ENCODE measurements around the gene GALNT10.

The GALNT10 gene

GRCh38 chr5:154412925-154413324 lies 222.4 kb downstream of the GALNT10 start:
- DNase-seq = peak in 1 of 10 donors; percentile 76
- intact Hi-C loops (cut with DNase I) = no loop called here

- no peak for DNase-seq
- intact Hi-C loops (cut with DNase I) = no loop called here
These were observed 224.6 kb downstream of the GALNT10 start for GRCh38 chr5:154415114-154415513.

- intact Hi-C loops (cut with DNase I) = no loop called here
- DNase-seq = peak in 1 of 10 donors; percentile 66
These were observed 227.8 kb downstream of the GALNT10 start for GRCh38 chr5:154418344-154418820.

- peak in 1 of 10 donors; percentile 36 for DNase-seq
- intact Hi-C loops (cut with DNase I) = no loop called here
These were observed 228.7 kb downstream of the GALNT10 start for GRCh38 chr5:154419236-154419635.

- DNase-seq = peak in 1 of 10 donors; percentile 29
- intact Hi-C loops (cut with DNase I) = no loop called here
These were observed 231.3 kb downstream of the GALNT10 start for GRCh38 chr5:154421868-154422267.

GRCh38 chr5:154422298-154422697 lies 231.8 kb downstream of the GALNT10 start:
- no peak for DNase-seq
- intact Hi-C loops (cut with DNase I) = no loop called here

GRCh38 chr5:154428208-154428607 lies 237.7 kb downstream of the GALNT10 start:
- intact Hi-C loops (cut with DNase I) = no loop called here

GRCh38 chr5:154429341-154429740 lies 238.8 kb downstream of the GALNT10 start:
- no peak for DNase-seq
- intact Hi-C loops (cut with DNase I) = no loop called here

More at GRCh38 chr5:154428208-154428607, 237.7 kb downstream of the GALNT10 start:
- DNase-seq = no peak

GRCh38 chr5:154430466-154430865 lies 239.9 kb downstream of the GALNT10 start:
- intact Hi-C loops (cut with DNase I) = no loop called here
- DNase-seq = no peak

- DNase-seq = no peak
- intact Hi-C loops (cut with DNase I) = no loop called here
These were observed 240.6 kb downstream of the GALNT10 start for GRCh38 chr5:154430961-154431630.

- no peak for DNase-seq
- intact Hi-C loops (cut with DNase I) = no loop called here
These were observed 244.7 kb downstream of the GALNT10 start for GRCh38 chr5:154435226-154435625.

- intact Hi-C loops (cut with DNase I) = no loop called here
- DNase-seq = no peak
These were observed 246.9 kb downstream of the GALNT10 start for GRCh38 chr5:154437281-154437965.

- intact Hi-C loops (cut with DNase I) = no loop called here
- no peak for DNase-seq
These were observed 250.0 kb downstream of the GALNT10 start for GRCh38 chr5:154440540-154440939.

GRCh38 chr5:154442801-154443200 lies 252.3 kb downstream of the GALNT10 start:
- no peak for DNase-seq
- intact Hi-C loops (cut with DNase I) = no loop called here

- intact Hi-C loops (cut with DNase I) = no loop called here
- DNase-seq = peak in 3 of 10 donors; percentile 14 to 85 (median 82)
These were observed 254.3 kb downstream of the GALNT10 start for GRCh38 chr5:154444556-154445421.

- DNase-seq = peak; percentile 88 to 99 (median 94)
- intact Hi-C loops (cut with DNase I) = no loop called here
These were observed 255.1 kb downstream of the GALNT10 start, which contains the start of gene SAP30L for GRCh38 chr5:154445422-154446194. Gene SAP30L, plus strand, starts transcription at chr5:154445997. Its CDS starts 608 bp downstream, at chr5:154446605.

- intact Hi-C loops (cut with DNase I) = no loop called here
- peak; percentile 30 to 93 (median 56) for DNase-seq
These were observed 255.9 kb downstream of the GALNT10 start for GRCh38 chr5:154446195-154447088.

GRCh38 chr5:154447089-154447725 lies 256.7 kb downstream of the GALNT10 start:
- no peak for DNase-seq
- intact Hi-C loops (cut with DNase I) = no loop called here

GRCh38 chr5:154449786-154450185 lies 259.3 kb downstream of the GALNT10 start:
- intact Hi-C loops (cut with DNase I) = no loop called here

More at GRCh38 chr5:154449786-154450185, 259.3 kb downstream of the GALNT10 start:
- DNase-seq = no peak

Data from posterior cingulate gyrus (tissue), 11 donors.